LoVo (cell line): ENCODE results near the gene CRCP.
"Not testable (repeated sequence)": the region's sequence is repeated elsewhere in the genome, so short reads cannot be mapped to it uniquely, and the experiment has no call there.

Source experiments
- DNase-seq: peaks from one replicate; pipeline ENCODE4 v3.0.0-alpha.2; 2016; ENCODE audit warnings: low spot score

CRCP gene

GRCh38 chr7:66108410-66108809, 6.2 kb upstream of the CRCP start:
- not testable (repeated sequence) for DNase-seq

GRCh38 chr7:66110856-66111255, 3.8 kb upstream of the CRCP start:
- DNase-seq = peak; percentile 61

- not testable (repeated sequence) for DNase-seq
These were observed 2.2 kb downstream of the CRCP start for GRCh38 chr7:66116680-66117420.

DNA sequence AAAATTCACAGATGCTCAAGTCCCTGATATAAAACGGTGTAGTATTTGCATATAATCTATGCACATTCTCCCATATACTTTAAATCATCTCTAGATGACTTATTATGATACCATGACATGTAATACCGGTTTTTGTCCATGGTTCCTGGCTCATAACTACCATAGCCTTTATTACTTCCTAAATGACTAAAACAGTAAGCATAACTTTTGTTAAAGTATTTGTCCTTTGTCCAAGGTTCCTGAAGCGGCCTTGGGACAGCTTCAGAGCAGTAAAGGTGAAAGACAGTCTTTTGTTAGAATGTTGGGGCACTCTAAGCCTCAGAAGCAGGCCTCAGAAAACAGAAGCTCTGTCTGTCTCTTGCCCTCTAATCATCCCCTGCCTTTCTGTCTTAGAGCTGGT, 4.0 kb downstream of the CRCP start:
- DNase-seq = no peak

- DNase-seq = no peak
These were observed 4.7 kb downstream of the CRCP start for GRCh38 chr7:66119245-66119850.

- DNase-seq = no peak
These were observed 8.5 kb downstream of the CRCP start for GRCh38 chr7:66123175-66123528.

DNA sequence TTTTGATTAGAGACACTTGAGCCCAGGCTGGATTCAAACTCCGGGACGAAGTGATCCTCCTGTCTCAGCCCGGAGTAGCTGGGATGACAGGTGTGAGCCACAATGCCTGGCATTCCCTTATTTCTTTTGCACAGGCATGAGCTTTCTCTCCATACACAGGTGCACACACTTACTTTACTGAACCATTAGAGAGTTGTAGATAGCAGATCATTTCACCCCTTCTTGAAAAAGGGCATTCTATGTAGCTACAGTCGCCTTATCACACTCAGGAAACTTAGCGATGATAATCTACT, 9.9 kb downstream of the CRCP start:
- not testable (repeated sequence) for DNase-seq

- DNase-seq = no peak
These were observed 10.5 kb downstream of the CRCP start for GRCh38 chr7:66125052-66125694.

- not testable (repeated sequence) for DNase-seq
These were observed 11.2 kb downstream of the CRCP start for GRCh38 chr7:66125781-66126352.

DNA sequence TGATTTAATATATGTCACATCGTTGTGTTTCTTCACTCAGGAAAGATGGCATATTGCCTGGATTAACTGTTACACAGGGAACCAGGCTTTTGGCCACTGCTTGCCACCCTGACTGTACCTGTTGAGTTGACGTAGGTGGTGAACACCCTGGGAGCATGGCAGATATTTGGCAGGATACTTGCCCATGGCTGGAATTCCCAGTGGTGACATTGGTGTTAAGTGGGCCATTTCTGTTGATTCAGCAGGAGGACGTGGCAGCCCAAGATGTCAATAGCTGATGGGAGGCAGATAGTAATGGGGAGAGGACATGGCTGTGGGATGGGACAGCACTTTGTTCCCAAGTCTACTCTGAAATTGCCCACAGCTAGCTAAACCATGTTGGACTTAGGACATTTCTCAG, 12.5 kb downstream of the CRCP start:
- DNase-seq = not testable (repeated sequence)

DNA sequence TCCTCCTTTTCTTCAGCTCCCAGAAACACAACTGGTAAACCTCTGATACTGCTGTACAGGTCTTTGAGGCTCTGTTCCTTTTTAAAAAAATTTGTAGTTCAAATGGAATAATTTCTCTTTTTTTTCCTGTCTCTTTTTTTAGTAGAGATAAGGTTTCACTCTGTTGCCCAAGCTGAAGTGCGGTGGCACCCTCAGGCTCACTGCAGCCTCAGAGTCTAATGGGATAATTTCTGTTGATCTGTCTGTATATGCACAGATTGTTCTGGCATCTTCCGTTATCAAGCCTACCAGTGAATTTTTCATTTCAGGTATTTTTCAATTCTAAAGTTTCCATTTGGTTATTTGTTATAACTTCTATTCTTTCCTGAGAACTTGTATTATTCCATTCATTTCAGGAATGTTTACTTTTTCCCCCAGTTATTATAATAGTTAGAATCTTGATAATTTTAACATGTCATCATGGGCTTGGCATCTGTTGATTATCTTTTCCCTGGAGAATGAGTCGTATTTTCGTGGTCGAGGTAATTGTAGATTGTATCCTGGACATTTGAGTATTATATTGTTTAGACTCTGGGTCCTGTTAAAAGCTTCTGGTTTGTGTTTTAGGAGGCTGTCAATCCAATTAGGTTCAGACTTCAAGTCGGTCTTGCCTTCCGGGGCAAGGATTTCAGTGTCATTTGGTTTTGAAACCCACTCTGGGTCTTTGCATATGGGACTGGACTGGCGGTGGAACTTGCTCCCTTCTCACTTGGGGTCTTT, 24.5 kb downstream of the CRCP start:
- DNase-seq = no peak

GRCh38 chr7:66140924-66141323, 26.3 kb downstream of the CRCP start:
- no peak for DNase-seq

DNA sequence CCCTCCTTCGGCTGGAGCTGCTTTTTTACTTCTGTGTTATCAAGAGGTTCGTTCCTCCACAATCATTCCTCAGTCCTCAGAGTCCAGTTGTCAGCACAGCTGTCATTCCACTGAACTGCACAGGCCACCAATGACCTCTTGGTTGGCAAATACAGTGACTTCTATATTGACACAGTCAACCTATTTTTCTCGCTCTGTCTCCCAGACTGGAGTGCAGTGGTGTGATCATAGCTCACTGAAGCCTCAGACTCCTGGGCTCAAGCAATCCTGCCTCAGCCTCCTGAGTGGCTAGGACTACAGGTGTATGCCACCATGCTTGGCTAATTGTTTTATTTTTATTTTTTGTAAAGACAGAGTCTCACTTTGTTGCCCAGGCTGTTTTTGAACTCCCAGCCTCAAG, 27.7 kb downstream of the CRCP start:
- DNase-seq = no peak

DNA sequence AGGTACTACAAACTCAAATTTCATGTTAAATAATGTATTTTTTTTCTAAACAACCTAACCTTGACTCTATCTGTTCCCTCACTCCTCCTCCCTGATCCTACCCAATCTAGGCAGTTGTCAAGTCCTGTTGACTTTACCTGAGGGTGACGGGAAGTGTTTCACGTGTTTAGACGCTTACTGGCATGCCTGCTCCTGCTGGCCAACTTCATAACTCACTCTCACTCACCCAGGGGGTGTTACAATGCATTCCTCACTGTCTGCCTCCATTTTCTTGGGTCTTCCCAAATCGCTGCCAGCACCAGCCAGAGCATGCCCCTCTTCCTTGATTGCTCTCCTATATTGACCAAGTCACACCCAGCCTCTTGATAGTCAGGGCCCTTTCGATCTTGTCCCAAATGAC, 28.3 kb downstream of the CRCP start:
- no peak for DNase-seq

GRCh38 chr7:66143876-66144332, 29.3 kb downstream of the CRCP start:
- DNase-seq = no peak

DNA sequence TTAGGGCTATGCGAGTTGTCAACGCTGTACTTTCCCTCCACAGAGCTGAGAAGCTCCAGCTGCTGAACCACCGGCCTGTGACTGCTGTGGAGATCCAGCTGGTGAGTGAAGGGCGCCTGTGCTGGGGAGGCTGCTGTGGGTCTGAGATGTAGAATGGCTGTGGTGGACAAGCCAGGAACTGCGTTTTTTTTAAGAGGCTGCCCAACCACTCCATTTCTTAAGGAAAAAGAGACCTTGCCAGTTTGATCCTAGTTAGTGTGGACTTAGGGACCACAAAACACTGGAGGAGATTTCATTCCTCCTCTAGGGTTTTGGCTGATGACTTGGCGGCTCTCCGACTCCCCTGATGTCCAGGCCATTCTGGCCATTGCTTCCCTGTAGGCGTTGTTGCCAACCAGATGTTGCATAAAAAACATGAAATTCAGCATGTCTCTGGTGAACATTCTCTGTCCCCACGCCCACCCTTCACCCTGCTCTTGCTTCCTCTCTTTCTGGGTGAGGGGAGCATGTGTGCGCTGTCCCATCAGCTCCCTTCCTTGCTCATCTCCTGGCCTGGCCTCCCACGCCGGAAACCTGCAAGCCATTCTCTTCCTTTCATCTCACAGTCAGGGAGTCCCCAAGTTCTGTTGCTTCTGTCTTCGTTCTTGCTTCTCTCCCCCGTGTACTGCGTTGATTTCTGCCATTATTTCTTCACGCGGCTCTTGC, 30.9 kb downstream of the CRCP start:
- no peak for DNase-seq

DNA sequence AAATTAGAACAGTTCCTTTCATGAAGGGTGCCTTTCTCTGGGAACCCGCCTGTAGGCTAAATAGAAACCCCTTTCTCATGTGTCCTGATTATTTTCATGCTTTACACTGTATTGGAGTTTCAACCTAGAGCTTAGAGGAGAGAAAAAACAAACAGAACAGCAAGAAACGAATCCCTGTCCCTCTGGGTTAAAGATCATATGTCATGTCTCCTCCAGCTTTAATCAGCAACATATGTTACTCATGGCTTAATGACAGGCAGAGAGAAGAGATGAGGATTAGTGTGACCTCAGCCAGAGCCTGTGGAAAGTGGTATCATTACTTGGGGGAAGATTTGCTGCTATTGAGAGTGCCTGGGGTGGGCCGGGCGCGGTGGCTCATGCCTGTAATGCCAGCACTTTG, 32.1 kb downstream of the CRCP start:
- no peak for DNase-seq

DNA sequence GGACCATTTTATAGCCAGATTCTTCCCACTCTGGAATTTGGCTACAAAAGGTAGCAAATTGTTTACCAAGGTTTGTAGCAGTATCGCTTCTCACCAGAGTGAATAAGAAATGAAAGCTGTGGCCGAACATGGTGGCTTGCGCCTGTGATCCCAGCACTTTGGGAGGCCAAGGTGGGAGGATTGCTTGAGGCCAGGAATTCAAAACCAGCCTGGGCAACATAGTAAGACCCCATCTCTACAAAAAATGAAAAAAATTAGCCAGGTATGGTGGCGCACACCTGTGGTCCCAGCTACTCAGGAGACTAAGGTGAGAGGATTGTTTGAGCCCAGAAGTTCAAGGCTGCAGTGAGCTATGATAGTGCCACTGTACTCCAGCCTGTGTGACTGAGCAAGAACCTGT, 33.0 kb downstream of the CRCP start:
- not testable (repeated sequence) for DNase-seq

GRCh38 chr7:66150471-66150870, 35.8 kb downstream of the CRCP start:
- no peak for DNase-seq

DNA sequence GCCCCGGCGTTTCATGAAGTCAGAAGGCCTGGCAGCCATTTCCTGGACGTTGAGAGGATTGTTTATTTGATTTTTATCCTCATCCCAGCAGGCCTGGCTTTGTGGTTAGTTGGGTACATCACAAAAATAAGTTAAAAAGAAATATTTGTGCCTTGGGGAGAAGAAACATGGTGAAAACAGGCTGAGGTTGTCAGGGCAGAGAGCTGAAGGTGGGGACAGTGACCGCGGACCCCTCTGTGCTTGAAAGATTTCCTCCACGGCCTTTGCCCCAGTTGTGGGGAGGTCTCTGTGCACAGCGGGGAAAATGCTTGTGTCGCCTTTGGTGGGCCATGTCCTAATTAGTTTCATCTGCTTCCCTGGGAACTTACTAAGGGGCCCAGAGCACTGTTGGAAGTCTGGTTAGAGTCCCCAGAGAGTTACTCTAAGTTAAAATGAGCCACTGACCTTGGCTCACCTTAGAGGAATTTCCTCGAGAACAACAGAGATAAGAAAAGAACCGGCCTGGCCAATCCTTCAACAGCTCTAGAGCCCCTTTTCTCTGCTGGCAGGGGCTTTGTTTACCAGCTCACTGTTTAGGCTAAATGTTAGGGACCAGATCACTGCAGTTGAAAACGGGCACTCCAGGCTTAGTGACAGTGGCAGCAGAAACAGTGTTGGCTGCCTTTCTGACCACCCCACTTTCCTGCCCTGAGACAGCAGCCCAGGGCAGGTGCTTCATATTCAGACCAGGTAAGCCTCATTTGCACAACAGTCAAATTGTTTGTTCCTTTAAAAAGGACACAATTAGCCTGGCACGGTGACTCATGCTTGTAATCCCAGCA, 37.9 kb downstream of the CRCP start:
- DNase-seq = no peak

DNA sequence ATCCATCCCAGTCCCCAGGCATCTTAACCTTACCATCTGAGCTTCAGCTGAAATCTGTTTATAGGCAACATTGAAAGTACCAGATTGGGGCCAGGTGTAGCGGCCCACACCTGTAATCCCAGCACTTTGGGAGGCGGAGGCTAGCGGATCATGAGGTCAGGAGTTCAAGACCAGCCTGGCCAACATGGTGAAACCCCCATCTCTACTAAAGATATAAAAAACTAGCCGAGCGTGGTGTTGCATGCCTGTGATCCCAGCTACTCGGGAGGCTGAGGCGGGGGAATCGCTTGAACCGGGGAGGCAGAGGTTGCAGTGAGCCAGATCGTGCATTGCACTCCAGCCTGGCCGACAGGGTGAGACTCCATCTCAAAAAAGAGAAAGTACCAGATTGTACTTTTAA, 39.0 kb downstream of the CRCP start:
- no peak for DNase-seq
